GM18907 (cell line): ENCODE results near the gene FOXF2.

Experiments
- ATAC-seq: cut with Tn5 transposase; IDR thresholded peaks from one replicate; pipeline ENCODE4 v1.9.1; 2021; ENCODE audit warnings: mild to moderate bottlenecking, moderate library complexity; ENCODE audit not compliant: unreplicated experiment

The FOXF2 gene

DNA sequence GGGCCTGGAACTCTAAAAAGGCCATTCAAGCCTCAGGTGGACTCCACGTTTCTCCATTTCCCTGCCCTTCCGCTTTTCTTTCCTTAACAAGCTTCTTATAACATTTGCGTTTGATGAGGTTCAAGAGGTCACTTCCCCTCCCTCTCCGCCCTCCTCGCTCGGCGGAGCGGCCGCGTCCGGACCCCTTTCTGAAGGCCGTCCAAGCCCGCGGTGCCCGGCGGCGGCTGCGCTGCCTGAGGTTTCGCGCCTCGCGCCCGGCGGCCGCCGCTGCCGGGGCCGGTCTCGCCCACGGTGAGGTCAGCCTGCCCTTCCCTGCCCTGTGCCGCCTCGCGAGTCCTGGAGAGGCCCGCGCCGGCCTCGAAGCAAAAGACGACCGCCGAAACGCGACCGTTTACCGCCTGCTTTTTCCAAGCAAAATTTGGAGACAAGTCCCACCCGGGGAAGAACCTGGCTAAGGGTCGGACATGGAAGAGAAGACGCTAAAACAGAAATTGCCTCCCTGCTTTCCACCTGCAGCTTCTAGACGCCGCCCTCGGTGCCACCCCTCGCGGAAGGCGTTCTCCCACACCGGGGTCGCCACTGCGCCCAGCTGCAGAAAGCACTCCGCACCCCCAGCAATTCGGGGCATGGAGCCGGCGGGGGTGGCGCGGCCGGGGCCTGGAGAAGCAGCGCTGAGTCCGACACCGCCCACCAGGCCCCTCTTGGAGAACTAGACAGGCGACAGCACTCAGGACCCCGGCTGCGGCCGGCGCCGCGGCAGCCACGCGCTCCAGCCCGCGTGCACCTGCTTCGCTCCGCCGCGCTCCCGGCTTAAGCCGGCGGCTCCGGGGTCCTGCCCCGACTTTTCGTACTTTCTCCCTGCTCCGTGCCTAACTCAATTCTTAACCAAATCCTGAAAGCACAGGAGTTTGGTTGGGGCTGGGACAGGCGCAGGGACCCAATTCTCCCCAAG is 11.0 kb upstream of the FOXF2 start:
- ATAC-seq = no peak

GRCh38 chr6:1379017-1379787 is 10.2 kb upstream of the FOXF2 start:
- ATAC-seq = no peak

GRCh38 chr6:1379788-1380147 is 9.6 kb upstream of the FOXF2 start:
- ATAC-seq = no peak

DNA sequence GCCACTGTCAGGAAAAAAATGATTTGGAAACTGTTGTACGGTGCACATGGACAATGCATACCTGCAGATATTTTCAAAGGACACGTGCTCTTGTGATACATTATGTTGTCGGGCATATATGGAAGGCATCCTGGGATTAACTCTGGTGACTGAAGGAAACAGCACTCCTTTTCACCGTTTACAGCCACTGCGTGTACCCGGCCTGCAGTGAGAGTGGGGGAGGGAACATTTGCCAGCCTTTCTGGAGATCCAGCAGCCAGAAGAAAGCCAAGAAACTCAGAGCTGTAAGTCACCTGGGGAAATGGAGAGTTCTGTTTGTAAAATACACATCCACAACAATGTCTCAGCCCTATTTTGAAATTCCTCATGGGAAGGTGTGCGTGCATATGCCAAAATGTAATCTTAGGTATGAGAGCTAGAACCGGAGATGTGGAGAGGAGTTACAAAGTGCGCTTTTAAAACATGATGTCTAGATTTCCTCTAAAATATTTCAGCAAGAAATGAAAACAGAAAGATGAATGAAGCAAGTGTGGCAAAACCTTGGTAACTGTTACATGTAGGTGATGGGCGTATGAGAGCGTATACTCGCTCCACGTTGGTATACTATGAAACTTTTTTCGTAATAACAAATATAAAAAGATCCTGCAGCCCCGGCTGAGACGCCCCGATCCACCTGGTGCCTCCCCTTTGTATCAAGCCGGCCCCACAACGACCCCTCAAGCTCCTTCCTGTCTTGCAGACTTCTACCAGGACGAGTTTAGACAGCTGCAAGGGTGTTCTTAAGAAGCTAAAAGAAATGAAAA is 8.6 kb upstream of the FOXF2 start:
- ATAC-seq = no peak

- no peak for ATAC-seq
These were observed 7.7 kb upstream of the FOXF2 start for GRCh38 chr6:1381481-1382330.

DNA sequence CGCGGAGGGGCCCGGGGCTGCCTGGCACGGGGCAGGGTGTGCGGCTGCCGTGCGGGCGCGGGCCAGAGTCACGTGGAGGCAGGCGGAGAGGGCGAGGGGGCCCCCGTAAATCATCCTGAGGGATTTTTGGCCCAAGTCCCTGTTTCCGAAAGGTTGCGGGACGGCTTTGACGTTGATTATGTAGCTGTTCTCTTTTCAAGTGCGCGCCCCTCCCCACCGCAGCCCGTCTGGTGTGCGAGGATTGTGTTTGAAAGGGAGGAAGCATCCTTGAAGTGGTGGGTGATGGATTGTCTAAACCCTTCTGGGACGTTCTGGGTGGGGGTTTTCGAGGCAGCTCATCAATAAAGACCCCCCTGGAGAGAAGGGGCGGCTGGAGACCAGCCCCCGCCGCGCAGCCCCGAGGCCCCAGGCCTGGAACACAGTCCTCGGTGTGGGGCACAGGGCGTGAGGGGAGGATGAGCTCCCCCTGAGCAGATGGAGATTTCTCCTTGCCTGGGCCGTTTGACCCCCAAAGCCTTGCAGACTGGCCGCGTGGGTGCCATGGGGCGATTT is 7.0 kb upstream of the FOXF2 start:
- no peak for ATAC-seq

GRCh38 chr6:1382883-1383728 is 6.3 kb upstream of the FOXF2 start:
- no peak for ATAC-seq

GRCh38 chr6:1383729-1384548 is 5.4 kb upstream of the FOXF2 start:
- no peak for ATAC-seq

DNA sequence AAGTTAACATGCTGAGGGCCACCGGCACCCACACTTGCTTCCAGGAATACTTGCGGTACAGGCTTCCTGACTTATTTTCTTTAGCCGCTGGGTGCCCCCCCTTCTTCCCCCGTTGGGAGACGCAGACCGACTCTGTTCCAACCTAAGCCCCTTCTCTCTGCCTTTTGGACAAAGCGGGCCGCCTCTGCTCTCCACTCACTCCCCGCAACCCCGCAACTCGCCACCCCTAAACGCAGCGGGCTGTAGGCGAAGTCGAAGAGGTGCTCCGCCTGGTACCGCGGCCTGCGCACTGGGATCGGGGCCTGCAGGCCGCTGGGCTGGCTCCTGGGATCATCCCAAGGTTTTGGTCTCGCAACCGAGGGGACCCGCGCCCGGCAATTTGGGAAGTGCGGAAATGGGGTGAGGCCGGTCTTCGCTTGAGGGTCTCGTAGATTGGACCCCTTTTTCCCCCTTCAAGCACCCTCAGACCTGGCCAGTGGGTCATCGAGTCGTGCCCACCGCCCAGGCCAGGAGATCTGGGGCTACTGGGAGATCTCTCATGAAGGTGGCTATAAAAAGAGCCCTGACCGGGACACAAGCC is 4.7 kb upstream of the FOXF2 start:
- ATAC-seq = no peak

DNA sequence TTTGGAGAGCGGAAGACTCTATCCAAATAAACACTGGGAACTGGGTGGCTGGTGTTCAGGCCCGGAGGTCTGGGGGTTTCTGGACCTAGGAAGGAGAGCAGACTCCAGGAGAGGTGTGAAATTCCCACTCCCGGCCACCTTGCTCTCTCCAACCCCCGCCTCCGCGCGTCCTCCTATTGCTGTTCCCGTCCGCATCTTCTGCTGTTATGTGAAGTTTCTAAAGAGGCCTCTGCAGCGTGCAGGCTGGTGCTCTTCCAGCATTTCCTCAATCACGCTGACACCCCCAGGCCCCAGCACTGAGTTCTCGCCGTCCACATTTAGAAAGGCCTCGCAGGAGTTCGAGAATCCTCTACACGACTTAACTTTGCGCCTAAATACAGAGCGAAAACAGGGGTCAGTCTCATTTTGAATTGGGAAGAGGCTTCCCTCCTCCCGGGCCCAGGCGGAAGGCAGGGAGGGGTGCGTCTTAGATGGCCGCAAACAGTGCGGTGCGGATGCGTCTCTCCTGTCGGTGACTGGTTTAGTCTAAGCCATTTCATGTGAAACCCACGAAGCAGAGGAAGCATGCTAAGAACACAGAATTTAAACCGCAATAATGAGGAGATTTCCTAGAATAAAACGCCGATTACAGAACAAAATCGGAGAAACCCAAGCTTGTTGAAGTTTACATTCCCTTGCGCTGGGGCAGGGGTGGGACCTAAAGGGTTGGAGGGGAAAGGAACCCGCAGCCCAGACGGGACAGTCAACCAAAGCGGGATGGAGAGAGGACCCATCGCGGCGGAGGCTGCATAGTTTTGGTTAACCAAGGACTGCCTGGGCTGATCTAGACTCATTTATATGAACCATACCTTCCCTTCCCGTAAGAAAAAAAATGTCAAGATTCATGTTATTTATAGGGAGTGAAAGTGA is 4.0 kb upstream of the FOXF2 start:
- ATAC-seq = no peak

DNA sequence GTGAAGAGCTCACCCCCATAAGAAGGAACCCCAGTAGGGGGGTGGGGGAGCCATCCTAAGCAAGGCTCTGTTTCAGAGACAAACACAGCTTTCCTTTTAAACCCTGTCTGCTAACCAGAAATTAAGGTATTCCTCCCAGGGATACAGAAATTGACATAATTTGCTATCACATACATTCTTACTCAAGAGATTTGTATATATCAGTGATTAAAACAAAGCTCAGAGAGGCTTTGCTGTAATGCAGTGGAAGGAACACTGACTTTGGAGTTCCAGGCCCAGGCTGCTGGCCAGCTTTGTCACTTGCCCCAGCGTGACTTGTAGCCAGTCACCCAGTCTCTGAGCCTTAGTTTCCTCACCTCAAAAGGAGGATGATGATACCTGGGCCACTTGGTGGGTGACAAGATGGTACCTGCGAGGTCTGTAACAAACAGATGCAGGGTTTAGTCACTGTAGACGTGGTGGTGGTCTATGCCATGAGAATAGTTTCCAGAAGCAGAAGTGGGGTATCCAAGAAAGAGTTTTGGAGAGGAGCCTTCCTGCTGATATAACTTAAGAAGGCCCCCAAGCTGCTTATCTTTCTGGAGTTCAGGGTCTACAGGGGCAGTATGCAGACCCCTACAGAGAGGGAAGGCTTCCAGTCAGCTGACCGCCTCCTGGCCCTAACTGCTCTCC is 3.2 kb upstream of the FOXF2 start:
- no peak for ATAC-seq

GRCh38 chr6:1387538-1387875 is 1.9 kb upstream of the FOXF2 start:
- no peak for ATAC-seq

DNA sequence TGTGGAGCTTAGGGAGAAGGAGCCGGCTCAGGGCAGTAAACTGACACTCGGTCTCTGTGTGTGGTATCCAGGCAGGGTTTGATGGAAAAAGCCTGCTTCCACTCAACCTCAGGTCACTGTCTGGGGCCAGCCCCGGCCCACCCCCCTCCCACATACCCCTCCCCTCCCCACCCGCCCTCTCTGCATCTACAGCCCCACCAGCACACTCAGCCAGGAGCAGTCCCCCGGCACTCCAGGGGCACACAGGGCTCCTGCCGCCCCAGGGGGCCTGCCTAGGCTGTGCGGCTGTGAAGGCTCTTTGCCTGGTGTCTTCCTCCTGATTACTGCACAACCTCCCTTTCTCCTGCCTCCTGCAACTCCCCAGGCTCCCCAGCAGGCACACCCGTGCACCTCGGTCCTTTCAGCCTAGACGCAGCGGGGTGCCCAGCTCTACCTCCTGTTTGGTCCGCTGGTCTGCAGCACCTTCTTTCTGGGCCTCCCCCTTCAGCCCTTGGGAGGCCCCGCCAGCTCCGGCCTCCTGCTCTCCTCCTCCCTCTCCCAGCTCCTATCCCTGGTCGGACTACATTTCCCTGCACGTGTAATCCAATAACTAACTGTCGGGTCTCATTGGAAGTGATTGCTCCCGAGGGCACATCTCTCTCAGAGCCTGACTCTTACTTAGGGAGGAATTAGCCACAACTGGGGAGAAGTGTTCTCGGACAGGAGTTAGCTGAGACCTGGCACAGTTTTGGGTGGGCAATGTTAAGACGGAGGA is 1.3 kb upstream of the FOXF2 start:
- no peak for ATAC-seq

DNA sequence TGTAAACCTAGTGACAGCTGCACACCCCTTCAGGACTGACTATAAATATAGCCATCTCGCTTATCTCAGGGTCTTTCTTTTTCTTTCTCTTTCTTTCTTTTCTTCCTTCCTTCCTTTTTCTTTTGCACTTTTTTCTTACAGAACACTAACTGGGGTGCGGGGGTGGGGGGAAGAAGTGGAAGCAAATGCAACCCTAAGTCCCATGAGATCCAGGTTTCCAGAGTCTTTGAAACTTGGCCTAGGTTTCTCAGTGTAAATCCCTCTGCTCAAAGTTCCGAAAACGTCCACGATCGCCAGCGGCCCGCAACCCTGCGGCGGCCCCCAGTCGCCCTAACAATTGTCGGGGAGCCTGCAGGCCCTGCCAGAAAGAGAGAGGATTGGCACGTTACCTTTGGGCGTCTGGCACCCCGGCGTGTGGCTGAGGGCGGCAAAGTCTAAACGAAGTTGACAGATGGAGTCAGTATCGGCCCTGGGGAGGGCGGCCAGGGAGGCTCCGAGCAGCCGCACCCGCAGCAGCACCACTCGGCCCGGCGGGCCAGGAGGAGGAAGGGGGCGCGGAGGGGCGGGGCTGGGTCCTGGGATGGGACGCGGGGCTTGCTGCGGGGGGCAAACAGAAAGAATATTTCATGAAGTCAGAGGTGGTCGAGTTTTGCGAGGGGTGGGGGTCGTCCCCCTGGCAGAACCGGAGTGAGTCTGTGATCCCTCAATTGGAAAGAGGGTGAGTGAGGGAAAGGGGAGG is 577 bp upstream of the FOXF2 start:
- no peak for ATAC-seq
